CD14-positive monocyte (primary cell): ENCODE data around the gene EMC8. TPM values are rescaled to one million over a fixed set of nuclear protein-coding genes. Genes with fewer than 3 reads are reported as not detected.
A peak's percentile ranks its signal among the peaks of the same experiment; 100 is the strongest.

Experiments used
- DNase-seq, 3 donors: peaks; one replicate each; pipeline ENCODE4 v3.0.0-alpha.2; 2011 to 2022
- H2AFZ ChIP-seq: 2 replicates; pipeline ENCODE4 v1.6.0; 2012; ENCODE audit warnings: mild to moderate bottlenecking, low read depth, low read length, inconsistent platforms; ENCODE audit not compliant: insufficient read depth, poor library complexity, severe bottlenecking
- H3K27ac ChIP-seq, 2 donors: 1 replicate in 1 of 2; 2 replicates in 1 of 2; pipeline ENCODE4 v1.5.1; 2012 to 2013; ENCODE audit warnings: low read length in 2 of 2, control low read depth in 1 of 2, inconsistent platforms in 1 of 2, low read depth in 1 of 2, mild to moderate bottlenecking in 1 of 2
- H3K27me3 ChIP-seq, 2 donors: one replicate each; pipeline versions ENCODE4 v1.6.0 to v1.6.1; 2011 to 2013; ENCODE audit warnings: low read length in 2 of 2; ENCODE audit not compliant: control insufficient read depth in 2 of 2, insufficient read depth in 2 of 2
- H3K36me3 ChIP-seq, 2 donors: replicated peaks in 1 of 2; 1 replicate in 1 of 2; 2 replicates in 1 of 2; pipeline versions ENCODE4 v1.5.1 to v1.6.1; 2012 to 2013; ENCODE audit warnings: low read length in 2 of 2, control low read depth in 1 of 2, inconsistent platforms in 1 of 2, mild to moderate bottlenecking in 1 of 2; ENCODE audit not compliant: insufficient read depth in 2 of 2, control insufficient read depth in 1 of 2
- H3K4me1 ChIP-seq, 2 donors: 1 replicate in 1 of 2; 2 replicates in 1 of 2; pipeline versions ENCODE4 v1.5.1 to v1.6.1; 2012 to 2013; ENCODE audit warnings: low read length in 2 of 2, control low read depth in 1 of 2, inconsistent platforms in 1 of 2, mild to moderate bottlenecking in 1 of 2, moderate library complexity in 1 of 2; ENCODE audit not compliant: insufficient read depth in 2 of 2, control insufficient read depth in 1 of 2
- H3K4me2 ChIP-seq: replicated peaks from 2 replicates; pipeline ENCODE3; 2012; ENCODE audit warnings: low read length, moderate library complexity, mild to moderate bottlenecking; ENCODE audit not compliant: poor library complexity, severe bottlenecking; ENCODE audit errors: extremely low read depth
- H3K4me3 ChIP-seq, 3 experiments: fragments of 200-600 bp in 1 of 3; sonication (generic) in 1 of 3; replicated peaks in 1 of 3; 1 replicate in 2 of 3; 2 replicates in 1 of 3; pipeline ENCODE4 v1.5.1; 2011 to 2013; ENCODE audit warnings: low read length in 3 of 3, mild to moderate bottlenecking in 3 of 3, control low read depth in 2 of 3, low read depth in 2 of 3, inconsistent platforms in 1 of 3, moderate library complexity in 1 of 3
- H3K79me2 ChIP-seq: 2 replicates; pipeline ENCODE4 v1.6.0; 2012; ENCODE audit warnings: mild to moderate bottlenecking, control low read depth, inconsistent platforms, low read length, moderate library complexity; ENCODE audit not compliant: insufficient read depth
- H3K9ac ChIP-seq: 2 replicates; pipeline ENCODE4 v1.6.0; 2017; ENCODE audit warnings: low read length, mild to moderate bottlenecking; ENCODE audit not compliant: insufficient read depth, poor library complexity, severe bottlenecking
- H3K9me3 ChIP-seq, 2 donors: replicated peaks in 1 of 2; 1 replicate in 1 of 2; 2 replicates in 1 of 2; pipeline versions ENCODE4 v1.5.1 to v1.6.1; 2012 to 2013; ENCODE audit warnings: low read length in 2 of 2, control low read depth in 1 of 2; ENCODE audit not compliant: control insufficient read depth in 1 of 2, insufficient read depth in 1 of 2
- H4K20me1 ChIP-seq: 2 replicates; pipeline ENCODE4 v1.6.0; 2012; ENCODE audit warnings: mild to moderate bottlenecking, low read length, control low read depth, moderate library complexity; ENCODE audit not compliant: insufficient read depth
- H3K27ac Mint-ChIP-seq, 7 donors: one replicate each; pipeline ENCODE4 v1.8.0; 2020; ENCODE audit warnings: mild to moderate bottlenecking in 7 of 7, mixed read lengths in 7 of 7, moderate library complexity in 6 of 7, inconsistent platforms in 2 of 7
- H3K27me3 Mint-ChIP-seq, 3 donors: one replicate each; pipeline ENCODE4 v1.8.0; 2021 to 2022; ENCODE audit warnings: low read depth in 3 of 3, mild to moderate bottlenecking in 3 of 3, mixed read lengths in 3 of 3, moderate library complexity in 3 of 3, inconsistent platforms in 1 of 3
- H3K36me3 Mint-ChIP-seq, 2 donors: one replicate each; pipeline ENCODE4 v1.8.0; 2020; ENCODE audit warnings: mixed read lengths in 2 of 2, inconsistent platforms in 1 of 2, mild to moderate bottlenecking in 1 of 2
- H3K4me1 Mint-ChIP-seq: one replicate; pipeline ENCODE4 v1.8.0; 2020; ENCODE audit warnings: mild to moderate bottlenecking, mixed read lengths
- H3K4me3 Mint-ChIP-seq, 2 donors: one replicate each; pipeline ENCODE4 v1.8.0; 2020; ENCODE audit warnings: mild to moderate bottlenecking in 2 of 2, mixed read lengths in 2 of 2, moderate library complexity in 1 of 2
- H3K9me3 Mint-ChIP-seq, 7 donors: one replicate each; pipeline ENCODE4 v1.8.0; 2020 to 2022; ENCODE audit warnings: mixed read lengths in 7 of 7, mild to moderate bottlenecking in 6 of 7, moderate library complexity in 6 of 7, inconsistent platforms in 2 of 7
- CTCF ChIP-seq: fragments of 200-600 bp; IDR thresholded peaks from one replicate; pipeline ENCODE4 v1.8.0; 2022; ENCODE audit warnings: antibody characterized with exemption, mild to moderate bottlenecking
- WGBS: methylation state at CpG from one replicate; pipeline ENCODE4 v1.1.5; 2013; ENCODE audit warnings: missing lambda C conversion rate; ENCODE audit not compliant: insufficient coverage; 5-methylcytosine and 5-hydroxymethylcytosine counted together
- intact Hi-C, 2 donors: fragments of 100-400 bp; cut with micrococcal nuclease; formaldehyde crosslinking; loops; one replicate each; pipeline versions ENCODE4 v1.15.0 to v1.15.1; 2023
- polyA plus RNA-seq, 3 donors: library from polyadenylated mRNA; depleted of rRNA in 1 of 3; unstranded in 2 of 3; stranded (reverse) in 1 of 3; fragments of 300-500 nt in 2 of 3; fragments of >200 nt in 1 of 3; fragmentation: Illumina TruSeq in 2 of 3; gene quantifications; 1 replicate in 2 of 3; 2 replicates in 1 of 3; pipeline ENCODE4 v1.2.3, GENCODE V29; 2012 to 2021

EMC8 gene
- polyA plus RNA-seq, 3 donors: 28.2 to 30.0 (median 29.9) TPM

DNA sequence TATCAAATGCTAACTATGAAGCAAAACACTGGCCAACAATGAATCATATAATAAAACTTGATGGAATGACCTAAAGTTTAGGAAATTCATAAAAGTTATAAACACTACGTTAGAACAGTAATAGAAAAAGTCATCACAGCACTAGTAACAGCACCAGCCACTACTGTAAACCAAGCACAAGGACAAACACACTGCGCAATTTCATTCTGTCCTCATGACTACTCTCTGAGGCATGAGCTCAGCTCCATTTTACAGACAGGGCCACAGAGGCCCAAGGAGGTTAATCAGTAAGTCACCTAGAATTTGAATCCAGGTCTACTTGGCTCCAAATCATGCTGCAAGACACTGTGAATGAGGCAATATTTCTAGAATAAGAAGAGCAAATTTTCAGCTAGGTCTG lies 13.4 kb downstream of the EMC8 start:
- no peak overlapping the region for H3K4me2 ChIP-seq
- whole genome bisulfite sequencing: 100% methylated on average over 1 of the region's 2 CpGs
- H3K9ac ChIP-seq: no peak overlapping the region
- no peaks in the 10 kb centered on the region for H3K9me3 Mint-ChIP-seq
- H3K79me2 ChIP-seq: peaks cover 41% of the 10 kb centered on the region
- H3K36me3 ChIP-seq: peaks cover 66 to 77% of the 10 kb centered on the region in 2 donors
- no peak overlapping the region for H2AFZ ChIP-seq
- intact Hi-C loops: no loop called here
- H3K4me1 Mint-ChIP-seq: peaks cover 13% of the 10 kb centered on the region
- H3K27ac ChIP-seq: no peak overlapping the region
- H3K4me1 ChIP-seq: no peaks in the 10 kb centered on the region
- peak overlapping the region in 1 of 7 donors; percentile 4 for H3K27ac Mint-ChIP-seq
- H4K20me1 ChIP-seq: peaks cover 83% of the 10 kb centered on the region
- no peaks in the 10 kb centered on the region for H3K9me3 ChIP-seq
- H3K27me3 ChIP-seq: no peaks in the 10 kb centered on the region
- peaks cover 72 to 92% of the 10 kb centered on the region in 2 donors for H3K36me3 Mint-ChIP-seq
- TF ChIP-seq CTCF: no peak
- no peak overlapping the region for H3K4me3 Mint-ChIP-seq
- no peak for DNase-seq
- H3K27me3 Mint-ChIP-seq: peaks cover 0 to 1% (median 0%) of the 10 kb centered on the region in 3 donors
- no peak overlapping the region for H3K4me3 ChIP-seq

- intact Hi-C loops: no loop called here
- Histone ChIP-seq H3K27me3 (no peaks in the 10 kb centered on the region), H3K36me3 (peaks cover 75 to 88% of the 10 kb centered on the region in 2 donors), H3K4me2 (no peak overlapping the region), H3K4me3 (no peak overlapping the region), H3K9me3 (no peaks in the 10 kb centered on the region), H3K79me2 (peaks cover 31% of the 10 kb centered on the region), H2AFZ (no peak overlapping the region), H3K9ac (no peak overlapping the region), H3K27ac (no peak overlapping the region), H4K20me1 (peaks cover 72% of the 10 kb centered on the region), H3K4me1 (no peaks in the 10 kb centered on the region)
- Mint-ChIP-seq H3K4me3 (no peak overlapping the region), H3K27ac (no peak overlapping the region), H3K36me3 (peaks cover 75 to 95% of the 10 kb centered on the region in 2 donors), H3K4me1 (peaks cover 9% of the 10 kb centered on the region), H3K27me3 (peaks cover 0 to 1% (median 0%) of the 10 kb centered on the region in 3 donors), H3K9me3 (no peaks in the 10 kb centered on the region)
- no peak for DNase-seq
- no CpG with 5 or more reads among the region's 2 CpGs for WGBS
- TF ChIP-seq CTCF: no peak
Observed at GRCh38 chr16:85784813-85785212, 14.5 kb downstream of the EMC8 start.
